Activated CD8-positive, alpha-beta memory T cell treated with anti-CD3 and anti-CD28 coated beads, Interleukin-2, amount 50 U/mL, for 1 hour (primary cell): ENCODE results near the gene CFAP126.
A peak's percentile ranks its signal among the peaks of the same experiment; 100 is the strongest.
"Not testable (repeated sequence)": the region's sequence is repeated elsewhere in the genome, so short reads cannot be mapped to it uniquely, and the experiment has no call there.

Experiments used
- DNase-seq: peaks from one replicate; pipeline ENCODE4 v3.0.0-alpha.2; 2020; ENCODE audit errors: extremely low read depth

The CFAP126 gene, protein sequence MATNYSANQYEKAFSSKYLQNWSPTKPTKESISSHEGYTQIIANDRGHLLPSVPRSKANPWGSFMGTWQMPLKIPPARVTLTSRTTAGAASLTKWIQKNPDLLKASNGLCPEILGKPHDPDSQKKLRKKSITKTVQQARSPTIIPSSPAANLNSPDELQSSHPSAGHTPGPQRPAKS

DNA sequence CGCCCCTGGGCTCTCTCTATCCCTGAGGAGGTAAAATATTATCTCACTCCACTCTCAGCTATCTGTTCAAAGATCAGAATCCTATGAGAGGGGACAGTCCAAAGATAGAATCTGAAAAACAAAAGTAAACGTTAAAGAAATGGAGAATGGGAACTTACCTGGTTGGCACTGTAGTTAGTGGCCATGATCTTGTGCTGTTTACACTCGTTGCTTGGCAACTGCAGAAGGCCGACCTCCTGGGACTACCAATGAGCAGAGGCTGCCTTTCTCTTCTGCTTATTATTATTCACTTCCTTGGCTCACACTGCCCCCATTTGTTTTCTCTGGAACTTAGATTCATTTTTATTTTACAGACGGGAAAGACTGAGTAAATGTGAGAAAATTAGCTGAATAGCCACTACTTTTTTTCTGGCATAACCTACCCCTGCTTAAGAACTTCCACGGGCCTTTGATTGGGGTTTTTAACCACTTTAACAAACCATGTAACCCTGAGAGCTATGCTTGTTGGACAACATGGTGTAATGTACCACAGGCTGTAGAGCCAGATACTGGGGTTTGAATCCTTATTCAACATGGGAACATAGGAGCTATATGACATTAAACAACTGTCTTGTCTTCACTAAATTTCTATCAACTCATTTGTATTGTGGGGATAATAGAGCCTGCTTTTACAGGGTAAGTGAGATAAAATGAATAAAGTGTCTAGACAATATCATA, at the start of gene CFAP126:
Gene CFAP126, minus strand, starts transcription at position 193 of the 717 bp plus-strand sequence. Its CDS starts 8 bp downstream, at position 185.
- DNase-seq, result peak; percentile 5

DNA sequence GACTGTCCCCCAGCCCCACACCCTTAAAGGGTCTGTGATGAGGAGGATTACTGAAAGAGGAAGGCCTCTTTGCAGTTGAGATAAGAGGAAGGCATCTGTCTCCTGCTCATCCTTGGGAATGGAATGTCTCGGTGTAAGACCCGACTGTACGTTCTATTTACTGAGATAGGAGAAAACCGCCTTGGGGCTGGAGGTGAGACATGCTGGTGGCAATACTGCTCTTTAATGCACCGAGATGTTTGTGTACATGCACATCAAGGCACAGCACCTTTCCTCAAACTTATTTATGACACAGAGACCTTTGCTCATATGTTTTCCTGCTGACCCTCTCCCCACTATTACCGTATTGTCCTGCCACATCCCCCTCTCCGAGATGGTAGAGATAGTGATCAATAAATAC, 45.4 kb upstream of the CFAP126 start:
- not testable (repeated sequence) for DNase-seq

DNA sequence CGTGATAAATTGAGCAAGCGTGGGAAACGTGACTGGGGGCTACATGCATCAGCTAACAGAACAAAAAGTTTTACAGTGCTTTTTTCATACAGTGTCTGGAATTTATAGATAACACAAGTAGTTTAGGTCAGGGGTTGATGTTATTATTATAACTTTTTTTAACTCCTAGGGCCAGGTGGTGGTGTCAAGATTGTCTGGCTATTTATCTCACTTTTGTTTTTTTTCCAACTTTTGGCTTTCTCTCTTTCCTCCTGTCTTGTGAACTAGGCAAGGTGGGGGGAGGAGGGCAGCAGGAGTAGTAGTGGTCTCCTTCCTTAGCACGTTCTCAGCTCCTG, 42.9 kb upstream of the CFAP126 start:
- DNase-seq, result not testable (repeated sequence)

DNA sequence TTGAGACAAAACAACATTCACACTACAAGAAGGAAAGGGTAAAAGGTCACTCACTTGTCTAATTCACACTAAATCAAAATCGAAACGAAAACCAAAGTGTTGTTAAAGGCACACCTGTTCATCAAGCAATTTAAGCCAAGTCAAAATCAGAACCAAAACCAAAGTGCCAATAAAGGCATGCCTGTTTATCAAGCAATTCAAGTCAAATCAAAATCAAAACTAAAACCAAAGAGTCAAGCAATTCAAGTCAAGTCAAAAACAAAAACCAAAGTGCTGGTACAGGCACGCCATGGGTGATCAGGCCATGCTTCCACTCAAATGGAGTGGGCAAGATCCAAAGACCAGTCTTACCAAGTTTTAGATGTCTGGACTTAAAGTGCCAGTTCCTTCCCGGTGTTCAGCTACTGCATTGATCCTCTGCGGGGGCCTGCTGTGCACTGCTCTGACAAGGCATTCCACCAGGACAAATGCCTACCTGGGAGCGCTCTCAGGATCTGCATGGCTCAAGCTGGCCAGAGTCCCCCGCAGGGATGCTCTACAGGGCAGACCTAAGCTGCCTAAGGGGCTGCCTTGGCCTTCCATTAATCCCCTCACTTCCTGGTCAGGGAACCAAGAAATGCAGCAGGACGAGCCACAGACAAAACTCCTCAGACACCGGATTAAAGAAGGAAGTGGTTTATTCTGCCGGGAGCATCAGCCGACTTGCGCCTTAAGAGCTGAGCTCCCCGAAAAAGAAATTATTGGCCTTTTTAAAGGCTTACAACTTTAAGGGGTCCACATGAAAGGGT, 42.4 kb upstream of the CFAP126 start:
- DNase-seq, result not testable (repeated sequence)

DNA sequence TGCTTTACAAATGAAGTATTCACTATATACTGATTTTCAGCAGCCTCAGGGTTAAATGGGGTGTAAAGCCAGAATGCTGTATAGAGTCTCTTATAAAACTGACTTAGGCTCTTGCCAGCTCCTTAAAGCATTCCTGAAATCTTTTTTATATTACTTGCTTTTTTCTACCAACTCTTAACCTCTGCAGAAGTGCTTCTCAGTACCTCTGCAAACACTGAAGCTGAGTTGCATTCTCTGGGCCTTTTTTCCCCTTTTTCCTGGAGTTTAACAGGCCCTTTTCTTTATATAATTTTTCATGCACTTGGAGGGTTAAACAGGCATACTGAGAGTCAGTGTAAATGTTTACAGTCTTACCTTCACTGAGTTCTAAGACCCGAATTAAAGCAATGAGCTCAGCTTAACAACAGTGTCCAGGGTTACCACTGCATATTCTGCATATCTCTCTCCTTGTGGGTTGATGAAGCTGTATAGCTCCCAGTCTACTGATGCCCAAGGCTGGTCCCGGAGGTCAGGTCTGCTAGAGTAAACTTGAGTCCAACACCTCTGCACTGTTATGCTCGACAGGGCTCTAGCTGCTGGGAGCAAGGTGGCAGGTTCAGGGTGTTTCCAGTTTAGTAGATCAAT, 40.9 kb upstream of the CFAP126 start:
- DNase-seq, result no peak

DNA sequence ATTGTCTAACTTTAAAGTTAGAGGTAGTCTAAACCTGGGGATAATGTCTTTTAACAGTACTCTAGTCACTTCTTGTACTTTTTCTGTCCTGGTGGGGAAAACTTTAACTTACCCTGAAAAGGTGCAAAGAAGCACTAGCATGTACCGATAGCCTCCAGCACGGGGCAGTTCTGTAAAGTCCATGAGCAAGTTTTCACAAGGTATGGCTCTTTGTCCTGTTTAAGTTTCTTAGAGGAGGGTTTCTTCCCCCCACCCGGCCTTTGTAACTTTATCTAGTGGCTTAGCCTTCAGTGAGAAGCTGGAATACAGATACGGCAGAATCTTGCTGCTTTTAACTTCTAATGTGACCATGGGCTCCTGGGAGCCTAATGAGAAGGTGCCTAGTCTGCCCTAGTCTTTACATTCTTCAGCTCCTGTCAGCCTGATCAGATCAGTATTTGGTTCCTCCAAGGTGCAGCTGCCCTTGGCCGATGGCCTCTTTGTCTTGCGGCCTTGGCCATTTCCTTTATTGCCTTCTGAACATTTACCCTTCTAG, 39.8 kb upstream of the CFAP126 start:
- no peak for DNase-seq

DNA sequence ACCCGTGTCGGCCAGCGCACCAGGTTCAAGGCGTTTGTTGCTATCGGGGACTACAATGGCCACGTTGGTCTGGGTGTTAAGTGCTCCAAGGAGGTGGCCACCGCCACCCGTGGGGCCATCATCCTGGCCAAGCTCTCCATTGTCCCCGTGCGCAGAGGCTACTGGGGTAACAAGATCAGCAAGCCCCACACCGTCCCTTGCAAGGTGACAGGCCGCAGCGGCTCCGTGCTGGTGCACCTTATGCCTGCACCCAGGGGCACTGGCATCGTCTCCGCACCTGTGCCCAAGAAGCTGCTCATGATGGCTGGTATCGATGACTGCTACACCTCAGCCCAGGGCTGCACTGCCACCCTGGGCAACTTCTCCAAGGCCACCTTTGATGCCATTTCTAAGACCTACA, 38.9 kb upstream of the CFAP126 start:
- not testable (repeated sequence) for DNase-seq

DNA sequence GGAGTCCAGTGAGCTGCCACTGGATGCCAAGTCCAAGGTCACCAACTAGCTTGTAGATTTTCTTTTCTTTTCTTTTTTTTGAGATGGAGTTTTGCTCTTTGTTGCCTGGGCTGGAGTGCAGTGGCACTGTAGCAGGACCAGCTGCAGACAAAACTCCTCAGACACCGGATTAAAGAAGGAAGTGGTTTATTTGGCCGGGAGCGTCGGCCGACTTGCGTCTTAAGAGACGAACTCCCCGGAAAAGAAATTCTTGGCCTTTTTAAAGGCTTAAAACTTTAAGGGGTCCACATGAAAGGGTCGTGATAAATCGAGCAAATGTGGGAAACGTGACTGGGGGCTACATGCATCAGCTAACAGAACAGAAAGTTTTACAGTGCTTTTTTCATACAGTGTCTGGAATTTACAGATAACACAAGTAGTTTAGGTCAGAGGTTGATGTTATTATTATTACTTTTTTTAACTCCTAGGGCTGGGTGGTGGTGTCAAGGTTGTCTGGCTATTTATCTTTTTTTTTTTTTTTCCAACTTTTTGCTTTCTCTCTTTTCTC, 36.4 kb upstream of the CFAP126 start:
- no peak for DNase-seq

DNA sequence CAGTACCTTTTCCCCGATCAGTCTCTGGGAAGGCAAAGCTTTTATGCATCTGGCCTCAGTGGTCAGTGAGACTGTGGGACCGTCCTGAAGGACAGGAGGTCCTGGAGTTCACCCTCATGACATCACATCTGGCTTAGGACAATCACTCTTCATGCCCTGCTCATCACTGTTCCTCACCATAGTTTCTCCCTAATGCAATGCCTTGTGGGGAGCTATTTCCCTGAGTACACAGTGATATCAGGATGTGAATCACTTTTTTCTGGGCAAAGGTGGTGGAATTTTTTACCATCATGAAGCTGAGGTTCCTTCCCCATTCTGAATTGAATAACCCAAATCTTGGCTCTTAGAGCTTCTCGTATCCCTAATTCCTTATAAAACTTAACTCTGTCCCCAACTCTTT, 34.8 kb upstream of the CFAP126 start:
- DNase-seq, result no peak

DNA sequence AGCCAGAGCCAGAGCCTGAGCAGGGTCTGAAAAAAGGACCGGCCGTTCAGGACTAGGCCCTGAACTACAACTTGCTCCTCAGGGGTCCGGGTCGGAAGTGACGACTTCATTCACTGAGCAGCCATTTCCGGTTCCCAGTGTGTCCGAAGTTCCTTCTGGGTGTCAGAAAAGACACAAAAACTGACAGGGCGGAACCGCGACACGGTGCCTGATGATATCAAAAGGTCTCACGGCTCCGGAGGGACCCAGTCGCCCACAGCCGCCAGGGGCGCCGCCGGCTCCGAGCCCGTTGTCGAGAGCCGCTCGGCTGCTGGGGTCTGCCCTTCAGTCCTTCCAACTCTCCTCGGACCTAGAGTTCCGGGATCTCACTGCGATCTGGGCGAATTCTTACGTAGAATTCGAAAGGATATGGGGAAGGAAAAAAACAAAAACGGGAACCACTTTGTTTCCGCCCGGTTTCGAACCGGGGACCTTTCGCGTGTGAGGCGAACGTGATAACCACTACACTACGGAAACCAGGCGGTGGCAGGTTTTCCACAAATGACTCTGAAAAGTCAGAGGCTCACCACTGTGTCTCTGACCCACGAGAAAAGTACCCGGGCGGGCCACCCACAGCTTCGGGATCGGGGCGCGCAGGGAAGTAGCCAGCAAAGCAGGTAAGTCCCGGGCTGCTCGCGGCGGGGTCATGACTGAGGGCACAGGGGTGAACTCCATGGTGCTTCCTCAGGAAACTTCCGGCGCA, 31.8 kb upstream of the CFAP126 start:
- DNase-seq, result peak; percentile 77

DNA sequence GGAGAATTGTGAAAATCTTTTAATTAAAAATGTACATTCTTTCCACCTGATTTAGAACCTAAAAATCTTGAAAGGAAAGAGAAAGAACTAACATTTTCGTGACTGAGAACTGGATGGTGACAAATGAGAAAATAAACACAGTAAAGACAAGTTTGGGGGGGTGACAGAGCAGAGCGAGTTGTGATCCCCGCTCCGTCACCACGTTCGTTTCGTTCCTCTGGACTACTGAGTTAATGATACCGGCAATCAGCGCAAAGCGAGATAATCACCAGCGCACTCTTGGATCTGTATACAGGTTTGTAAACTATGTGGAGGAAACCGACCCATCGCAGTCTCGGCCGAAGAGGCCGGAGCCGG, 31.2 kb upstream of the CFAP126 start:
- DNase-seq, result no peak

DNA sequence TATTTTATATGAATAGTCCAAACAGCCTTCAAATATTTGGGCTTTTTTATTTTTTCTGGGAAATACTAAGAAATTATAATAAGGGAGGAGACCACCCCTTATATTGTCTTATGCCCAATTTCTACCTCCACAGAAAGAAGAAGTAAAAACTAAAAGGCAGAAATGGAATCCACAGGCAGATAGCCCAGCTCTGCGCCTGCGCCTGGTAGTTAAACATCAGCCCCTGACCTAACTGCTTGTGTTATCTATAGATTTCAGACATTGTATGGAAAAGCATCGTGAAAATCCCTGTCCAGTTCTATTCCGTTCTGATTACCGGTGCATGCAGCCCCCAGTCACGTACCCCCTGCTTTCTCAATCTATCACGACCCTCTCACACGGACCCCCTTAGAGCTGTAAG, 29.4 kb upstream of the CFAP126 start:
- DNase-seq, result not testable (repeated sequence)

DNA sequence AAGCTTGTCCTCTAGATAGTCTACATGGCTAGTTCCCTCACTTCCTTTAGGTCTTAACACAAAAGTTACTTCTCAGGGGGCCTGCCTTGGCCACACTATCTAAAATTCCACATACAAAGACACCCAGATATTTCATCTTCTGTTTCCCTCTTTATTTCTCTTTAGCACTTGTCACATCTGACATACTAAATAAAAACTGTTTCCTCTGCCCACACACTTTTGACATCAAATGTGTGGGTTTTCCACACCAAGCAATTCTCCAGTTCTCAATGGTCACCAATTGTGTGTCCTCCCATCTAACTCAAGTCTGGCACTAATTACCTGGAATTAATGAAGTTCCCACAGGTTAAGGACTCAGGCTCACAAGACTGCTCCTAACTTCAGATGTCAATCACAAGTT, 25.5 kb upstream of the CFAP126 start:
- no peak for DNase-seq

DNA sequence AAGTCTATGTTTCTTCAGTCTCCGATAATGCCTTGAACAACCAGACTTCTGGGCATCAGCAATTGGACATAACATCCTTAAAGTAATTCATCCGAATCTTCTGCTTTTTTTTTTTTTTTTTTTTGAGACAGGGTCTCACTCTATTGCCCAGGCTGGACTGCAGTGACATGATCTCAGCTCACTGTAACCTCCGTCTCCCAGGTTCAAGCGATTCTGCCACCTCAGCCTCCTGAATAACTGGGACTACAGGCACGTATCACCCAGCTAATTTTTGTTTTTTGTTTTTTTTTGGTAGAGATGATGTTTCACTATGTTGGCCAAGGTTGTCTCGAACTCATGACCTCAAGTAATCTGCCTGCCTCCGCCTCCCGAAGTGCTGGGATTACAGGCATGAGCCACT, 23.9 kb upstream of the CFAP126 start:
- DNase-seq, result no peak

DNA sequence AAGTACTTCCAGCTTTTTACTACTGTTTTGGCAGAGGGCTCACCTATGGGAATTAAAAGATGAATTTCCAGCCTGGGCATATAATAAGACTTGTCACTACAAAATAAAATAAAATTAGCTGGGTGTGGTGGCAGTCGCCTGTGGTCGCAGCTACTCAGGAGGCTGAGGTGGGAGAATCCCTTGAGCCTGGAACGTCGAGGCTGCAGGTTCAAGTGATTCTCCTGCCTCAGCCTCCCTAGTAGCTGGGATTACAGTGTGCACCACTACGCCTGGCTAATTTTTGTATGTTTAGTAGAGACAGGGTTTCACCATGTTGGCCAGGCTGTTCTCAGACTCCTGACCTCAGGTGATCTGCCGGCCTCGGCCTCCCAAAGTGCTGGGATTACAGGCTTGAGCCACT, 23.5 kb upstream of the CFAP126 start:
- not testable (repeated sequence) for DNase-seq

DNA sequence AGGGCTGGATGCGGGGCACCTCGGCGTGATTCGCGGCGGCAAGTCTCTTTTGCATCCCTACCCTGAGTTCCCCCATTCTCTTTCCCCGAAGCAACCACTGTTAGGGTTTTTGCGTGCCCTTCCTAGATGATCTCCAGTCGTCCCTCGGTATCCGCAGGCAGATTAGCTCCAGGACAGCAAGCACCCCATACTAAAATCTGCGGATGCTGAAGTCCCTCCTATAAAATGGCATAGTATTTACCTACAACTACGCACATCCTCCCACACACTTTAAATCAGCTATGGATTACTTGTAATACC, 22.8 kb upstream of the CFAP126 start:
- no peak for DNase-seq

DNA sequence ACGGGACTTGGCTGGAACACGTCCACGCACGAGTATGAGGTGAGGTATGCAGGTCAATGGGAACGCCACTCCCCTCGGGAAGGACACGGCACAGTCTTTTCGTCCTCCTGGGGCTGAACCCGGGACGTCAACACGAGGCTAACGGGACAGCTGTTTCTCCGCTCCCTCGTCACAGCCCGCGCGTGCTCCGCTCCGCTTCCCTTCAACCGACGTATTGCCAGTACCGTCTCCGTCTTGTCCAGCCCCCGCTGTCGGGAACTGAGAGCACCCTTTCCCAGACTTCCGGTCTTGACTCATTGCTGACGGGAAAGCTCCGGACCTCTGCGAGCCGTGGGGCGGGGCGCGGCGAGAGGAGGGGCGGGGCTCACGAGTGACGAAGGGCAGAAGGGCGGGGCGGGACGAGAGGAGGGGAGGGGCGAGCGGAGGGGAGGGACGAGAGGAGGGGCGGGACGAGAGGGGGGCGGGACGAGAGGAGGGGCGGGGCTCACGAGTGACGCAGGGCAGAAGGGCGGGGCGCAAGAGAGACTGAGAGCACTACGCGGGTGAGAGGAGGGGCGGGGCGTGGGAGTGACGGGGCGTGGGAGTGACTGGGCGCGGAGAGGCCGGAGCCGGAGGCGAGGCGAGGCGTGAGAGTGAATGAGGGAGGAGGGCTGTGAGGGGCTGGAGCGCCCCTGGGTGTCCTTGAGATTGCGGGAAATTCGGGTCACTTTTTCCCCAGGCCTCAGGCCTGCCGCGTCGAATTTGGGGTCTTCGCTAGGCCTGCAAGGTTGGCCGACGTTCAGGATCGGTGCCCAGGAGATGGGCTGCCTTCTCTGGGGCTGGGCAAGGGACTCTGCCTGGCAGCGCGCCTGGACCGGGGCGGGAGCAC, 22.2 kb upstream of the CFAP126 start:
- DNase-seq, result peak; percentile 90

DNA sequence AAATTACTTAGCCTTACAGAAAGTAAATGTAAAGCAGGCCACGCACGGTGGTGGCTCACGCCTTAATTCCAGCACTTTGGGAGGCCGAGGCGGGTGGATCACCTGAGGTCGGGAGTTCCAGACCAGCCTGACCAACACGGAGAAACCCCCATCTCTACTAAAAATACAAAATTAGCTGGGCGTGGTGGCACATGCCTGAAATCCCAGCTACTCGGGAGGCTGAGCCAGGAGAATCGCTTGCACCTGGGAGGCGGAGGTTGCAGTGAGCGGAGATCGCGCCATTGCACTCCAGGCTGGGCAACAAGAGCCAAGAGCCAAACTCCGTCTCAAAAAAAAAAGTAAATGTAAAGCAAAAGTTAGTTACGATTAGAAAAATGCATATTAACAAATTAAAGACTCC, 21.5 kb upstream of the CFAP126 start:
- not testable (repeated sequence) for DNase-seq

DNA sequence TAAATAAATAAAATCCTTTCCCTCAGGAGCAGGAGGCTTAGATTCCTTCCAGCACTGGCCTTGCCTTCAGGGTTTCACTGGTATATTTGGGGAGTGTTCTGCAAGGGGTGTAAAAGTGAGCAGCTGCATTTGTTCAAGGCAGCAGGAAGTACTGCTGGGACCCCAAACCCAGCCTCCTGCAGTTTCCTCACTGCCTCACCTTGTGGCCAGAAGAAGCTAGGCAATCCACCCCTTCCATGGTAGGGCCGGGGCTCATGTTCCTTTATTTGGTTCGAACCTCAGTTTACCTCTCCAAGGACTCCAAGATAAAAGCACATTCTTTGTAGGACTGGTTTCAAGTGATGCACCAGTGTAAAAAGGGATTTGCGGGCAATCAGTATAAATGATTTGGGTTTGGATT, 21.0 kb upstream of the CFAP126 start:
- no peak for DNase-seq

DNA sequence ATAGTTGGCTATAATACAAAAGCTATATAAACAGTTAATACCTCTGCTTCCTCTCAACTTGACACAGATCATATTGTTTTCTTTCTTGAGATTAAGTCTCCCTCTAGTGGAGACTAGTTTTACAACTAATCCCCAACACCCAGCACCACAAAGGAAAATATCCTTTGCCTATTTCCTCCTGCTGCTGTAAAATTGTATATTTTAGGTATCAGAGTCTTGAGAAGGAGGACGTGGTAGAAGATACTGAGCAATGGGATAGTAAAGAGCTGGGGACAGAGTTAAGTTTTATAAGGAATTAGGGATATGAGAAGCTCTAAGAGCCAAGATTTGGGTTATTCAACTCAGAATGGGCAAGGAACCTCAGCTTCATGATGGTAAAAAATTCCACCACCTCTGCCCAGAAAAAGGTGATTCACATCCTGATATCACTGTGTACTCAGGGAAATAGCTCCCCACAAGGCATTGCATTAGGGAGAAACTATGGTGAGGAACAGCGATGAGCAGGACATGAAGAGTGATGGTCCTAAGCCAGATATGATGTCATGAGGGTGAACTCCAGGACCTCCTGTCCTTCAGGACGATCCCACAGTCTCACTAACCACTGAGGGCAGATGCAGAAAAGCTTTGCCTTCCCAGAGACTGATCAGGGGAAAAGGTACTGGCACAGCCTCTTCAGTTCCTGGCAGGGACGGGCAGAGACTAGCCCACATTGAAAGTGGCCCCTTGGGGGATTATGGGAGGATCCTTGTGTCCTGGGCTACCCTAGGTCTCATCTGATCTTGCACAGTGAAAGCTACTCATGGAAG, 14.7 kb upstream of the CFAP126 start:
- no peak for DNase-seq
